GM12892 (cell line): Measurements from ENCODE around the gene C6.
"Not testable (repeated sequence)": the region's sequence is repeated elsewhere in the genome, so short reads cannot be mapped to it uniquely, and the experiment has no call there.

Experiments used
- DNase-seq: peaks from one replicate; pipeline ENCODE4 v3.0.0; 2011; ENCODE audit not compliant: insufficient read length
- FAIRE-seq: peaks from 2 replicates; lab custom pipeline; 2011; peaks lifted over from hg19 to GRCh38; lab: Jason Lieb, UNC
- POLR2A ChIP-seq: IDR thresholded peaks from 2 replicates; pipeline ENCODE4 v1.6.1; 2011; ENCODE audit warnings: low read depth, low read length, control low read depth
- POLR2AphosphoS5 ChIP-seq: IDR thresholded peaks from 2 replicates; pipeline ENCODE4 v1.6.1; 2011; ENCODE audit warnings: low read depth, low read length, control low read depth
- TAF1 ChIP-seq: IDR thresholded peaks from 2 replicates; pipeline ENCODE4 v1.6.1; 2011; ENCODE audit warnings: low read depth, mild to moderate bottlenecking, control low read depth, low read length, borderline replicate concordance

C6 gene

DNA sequence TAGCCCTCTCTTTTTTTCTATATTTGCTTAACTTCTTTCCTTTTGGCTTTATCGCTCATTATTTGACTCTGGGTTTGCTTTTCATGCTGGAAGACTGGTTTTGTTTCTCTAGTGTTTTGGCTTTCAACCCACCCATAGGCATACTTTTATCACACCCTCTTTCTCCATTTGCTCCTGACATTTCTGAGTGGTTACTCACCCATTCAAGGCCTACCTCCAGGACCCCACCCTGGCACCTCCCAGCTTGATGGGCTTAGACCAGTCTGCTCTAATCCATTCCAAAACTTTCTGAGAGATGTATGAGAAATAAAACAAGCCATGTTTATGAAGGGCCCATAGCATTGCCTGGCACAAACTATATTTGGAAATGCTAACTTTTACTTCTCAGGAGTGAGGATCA, 18.1 kb downstream of the C6 start:
- no peak for TF ChIP-seq POLR2AphosphoS5
- no peak for TF ChIP-seq TAF1
- TF ChIP-seq POLR2A = no peak
- DNase-seq = no peak
- FAIRE-seq = no peak

DNA sequence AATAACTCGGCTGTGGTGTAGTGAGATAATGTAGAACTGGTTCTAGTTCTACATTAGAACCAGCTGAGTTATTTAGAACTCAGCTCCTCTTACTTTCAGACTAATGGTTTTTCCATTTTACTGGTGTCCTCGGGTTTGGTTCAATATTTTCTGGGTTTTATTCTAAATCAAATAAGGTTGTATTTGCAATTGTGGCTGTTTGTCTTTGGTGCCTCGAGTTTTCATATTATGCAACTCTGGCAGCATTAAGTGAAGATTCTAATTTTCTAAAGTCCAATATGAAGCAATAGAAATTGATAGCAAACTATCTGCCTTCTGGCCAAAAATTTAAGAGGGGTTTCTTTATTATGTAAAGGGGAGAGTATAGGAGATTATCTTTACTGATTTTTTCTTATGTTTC, 19.0 kb downstream of the C6 start:
- no peak for FAIRE-seq
- TF ChIP-seq POLR2A (no peak), TAF1 (no peak), POLR2AphosphoS5 (no peak)
- no peak for DNase-seq

DNA sequence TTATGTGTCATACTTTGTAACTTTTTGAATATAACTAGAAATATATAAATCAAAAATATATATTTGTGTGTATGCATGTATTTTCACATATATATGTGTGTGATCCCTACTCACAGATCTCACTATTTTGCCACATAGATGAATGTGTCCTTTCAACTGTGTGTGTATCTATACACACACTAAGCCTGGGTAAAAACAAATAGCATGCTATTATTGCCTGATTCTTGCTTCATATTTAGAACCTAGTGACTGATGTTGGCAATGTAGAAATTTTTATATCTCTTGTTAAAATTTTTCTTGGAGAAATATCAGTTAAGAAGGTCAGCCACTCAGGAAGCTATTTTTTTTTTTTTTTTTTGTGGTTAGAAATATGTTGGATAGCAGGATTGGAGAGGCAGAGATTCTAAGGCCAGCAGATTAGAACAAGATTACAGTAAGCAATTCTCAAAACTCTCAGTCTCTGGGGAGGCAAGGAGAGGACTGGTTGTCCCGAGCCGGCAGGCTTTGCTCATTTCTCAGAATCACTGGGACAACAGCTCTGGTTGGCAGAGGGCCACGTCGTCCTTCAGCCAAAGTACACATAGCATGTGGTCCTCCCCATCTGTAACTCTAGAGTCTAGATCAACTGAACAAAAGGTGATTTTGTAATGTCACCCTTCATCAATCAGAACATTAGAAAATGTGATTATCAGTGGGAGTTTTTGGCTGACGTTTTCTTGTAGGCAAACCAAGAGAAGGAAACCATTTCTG, 19.7 kb downstream of the C6 start:
- FAIRE-seq (no peak), DNase-seq (no peak)
- TF ChIP-seq POLR2AphosphoS5 (no peak), POLR2A (no peak), TAF1 (no peak)

DNA sequence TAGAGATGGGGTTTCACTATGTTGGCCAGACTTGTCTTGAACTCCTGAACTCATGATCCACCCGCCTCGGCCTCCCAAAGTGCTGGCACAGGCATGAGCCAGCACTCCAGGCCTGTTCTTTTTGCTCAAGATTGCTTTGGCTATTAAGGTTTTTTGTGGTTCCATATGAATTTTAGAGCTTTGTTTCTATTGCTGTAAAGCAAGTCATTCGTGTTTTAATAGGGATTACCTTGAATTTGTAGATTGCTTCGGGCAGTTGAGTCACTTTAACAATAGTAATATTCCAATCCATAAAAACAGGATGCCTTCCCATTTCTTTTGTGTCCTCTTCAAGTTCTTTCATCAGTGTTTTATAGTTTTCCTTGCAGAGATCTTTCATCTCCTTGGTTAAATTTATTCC, 22.1 kb downstream of the C6 start:
- TF ChIP-seq TAF1 = no peak
- TF ChIP-seq POLR2AphosphoS5 = no peak
- no peak for TF ChIP-seq POLR2A
- FAIRE-seq (no peak), DNase-seq (no peak)

DNA sequence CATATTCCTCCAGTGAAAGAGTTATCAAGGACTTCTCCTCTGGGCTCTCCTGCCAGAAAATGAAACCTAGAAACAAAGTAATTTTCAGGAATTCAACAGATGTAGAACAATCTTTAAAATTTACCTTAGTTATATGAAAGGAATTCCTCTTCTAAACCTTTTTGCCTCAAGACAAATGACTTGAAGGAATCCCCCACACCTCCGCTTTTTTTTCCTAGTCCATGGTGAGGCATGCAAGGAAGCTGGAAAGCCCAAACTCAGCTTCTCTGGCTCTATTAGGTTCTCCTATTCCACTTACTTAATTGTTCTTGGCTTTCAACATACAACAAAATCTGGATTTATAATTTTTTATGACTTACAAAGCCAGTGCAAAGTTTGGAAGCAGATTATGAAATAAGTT, 27.2 kb downstream of the C6 start:
- DNase-seq (no peak), FAIRE-seq (no peak)

DNA sequence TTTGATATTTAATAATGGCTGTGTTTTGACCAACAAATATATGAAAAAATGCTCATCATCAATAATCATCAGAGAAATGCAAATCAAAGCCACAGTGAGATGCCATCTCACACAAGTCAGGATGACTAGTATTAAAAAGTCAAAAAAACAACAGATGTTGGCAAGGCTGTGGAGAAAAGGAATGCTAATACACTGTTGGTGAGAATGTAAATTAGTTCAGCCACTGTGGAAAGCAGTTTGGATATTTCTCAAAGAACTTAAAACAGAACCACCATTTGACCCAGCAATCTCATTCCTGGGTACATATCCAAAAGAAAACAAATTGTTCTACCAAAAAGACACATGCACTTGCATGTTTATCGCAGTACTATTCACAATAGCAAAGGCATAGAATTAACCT, 30.0 kb downstream of the C6 start:
- DNase-seq, FAIRE-seq: not testable (repeated sequence)

More for the DNA sequence above, 27.2 kb downstream of the C6 start:
- TF ChIP-seq TAF1 (no peak), POLR2A (no peak), POLR2AphosphoS5 (no peak)

DNA sequence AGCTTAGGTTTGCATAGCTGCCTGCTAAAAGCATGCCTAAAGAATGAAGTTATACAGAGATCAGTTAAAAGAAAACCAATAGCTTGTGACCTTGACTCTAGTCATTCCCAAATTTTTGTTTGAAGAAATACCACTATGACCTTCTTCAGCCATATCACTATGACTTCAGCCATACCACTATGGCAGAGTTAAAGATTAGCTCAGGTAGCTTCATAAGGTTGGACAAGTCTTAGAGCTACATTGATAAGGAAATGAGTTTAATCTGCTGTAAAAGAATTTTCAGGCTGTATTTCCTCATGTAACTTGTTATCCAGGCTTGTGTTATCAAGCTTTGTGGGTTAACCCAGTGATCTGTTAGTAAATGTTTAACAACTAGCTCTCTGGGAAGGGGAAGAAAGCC, 30.7 kb downstream of the C6 start:
- no peak for FAIRE-seq

DNA sequence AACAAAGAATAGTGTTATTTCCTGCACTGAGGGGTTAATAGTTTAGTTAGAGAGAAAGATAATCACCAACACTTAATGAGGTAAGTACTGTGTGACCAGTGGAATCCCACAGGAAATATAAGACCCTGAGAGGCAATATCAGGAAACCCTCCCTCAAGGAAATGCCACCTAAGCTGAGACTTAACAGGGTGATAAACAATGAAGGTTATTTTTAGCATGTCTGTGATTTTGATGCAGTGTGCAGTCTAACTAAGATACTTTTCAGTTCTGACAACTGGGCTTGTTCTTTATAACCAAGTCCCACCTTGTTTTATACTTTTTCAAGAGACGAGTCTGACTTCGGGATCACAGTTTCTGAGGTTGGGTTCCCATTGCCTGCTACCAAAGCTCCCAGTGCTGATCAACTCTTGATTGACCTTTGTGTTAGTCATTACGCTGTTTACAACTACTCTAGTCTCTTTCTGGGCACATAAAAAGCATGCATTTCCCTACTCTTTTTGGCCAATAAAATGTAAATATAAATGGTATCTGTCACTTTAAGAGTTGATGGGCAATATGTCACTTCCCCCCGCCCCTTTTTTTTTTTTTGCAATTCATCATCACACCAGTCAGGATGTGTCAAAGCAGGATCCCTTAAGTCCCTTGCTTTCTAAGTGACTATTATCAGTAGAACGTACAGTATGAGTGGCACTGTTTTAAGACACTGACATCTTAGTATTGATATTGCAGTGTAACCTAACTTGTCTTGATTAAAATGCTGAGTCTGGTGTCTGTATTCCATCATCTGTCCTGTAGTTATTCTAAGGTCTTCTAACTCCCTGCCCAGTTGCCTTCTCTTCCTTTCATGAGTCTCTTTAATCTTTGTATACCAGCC, 31.4 kb downstream of the C6 start:
- DNase-seq = no peak
- FAIRE-seq = no peak
- TF ChIP-seq POLR2AphosphoS5 = no peak
- TF ChIP-seq POLR2A = no peak
- TF ChIP-seq TAF1 = no peak

More for the DNA sequence above, 30.7 kb downstream of the C6 start:
- DNase-seq = no peak
- TF ChIP-seq POLR2A (no peak), TAF1 (no peak), POLR2AphosphoS5 (no peak)

DNA sequence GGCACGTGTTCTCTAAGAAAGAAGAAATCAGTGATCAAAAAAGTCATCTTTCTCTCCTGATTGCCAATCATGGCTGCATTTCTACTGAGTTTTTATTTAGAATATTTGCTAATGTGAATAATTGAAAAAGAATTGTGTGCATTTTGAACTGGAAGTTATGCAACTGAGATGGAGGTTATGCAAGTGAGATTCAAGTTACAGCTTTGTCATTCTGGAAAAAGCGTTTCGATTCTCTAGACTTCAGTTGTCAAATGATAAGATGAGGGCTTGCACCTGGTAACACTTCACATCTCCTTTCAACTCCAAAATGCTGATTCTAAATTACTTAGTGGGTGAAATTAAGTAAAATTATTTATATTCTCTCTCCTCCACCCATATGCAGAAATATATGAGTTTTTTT, 36.4 kb downstream of the C6 start:
- no peak for FAIRE-seq
- no peak for DNase-seq
- TF ChIP-seq TAF1 (no peak), POLR2AphosphoS5 (no peak), POLR2A (no peak)

DNA sequence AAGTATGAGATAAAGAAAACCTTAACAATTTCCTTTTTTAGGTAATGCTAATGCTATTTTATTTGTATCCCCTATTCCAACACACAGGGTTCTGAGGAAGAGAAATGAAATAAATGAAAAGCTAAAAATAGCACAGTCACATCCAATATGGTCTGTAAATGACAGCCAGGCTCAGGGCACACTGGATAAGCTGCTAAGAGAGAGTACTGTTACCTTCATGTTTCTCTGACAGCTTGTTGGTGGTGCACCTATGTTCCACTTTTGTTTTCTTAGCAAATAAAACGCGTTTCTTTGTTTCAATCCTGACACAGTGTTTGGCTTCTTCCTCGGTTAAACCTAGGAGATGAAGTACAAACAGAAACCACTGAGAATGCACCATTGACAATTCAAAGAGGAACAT, 41.3 kb downstream of the C6 start:
- DNase-seq (no peak), FAIRE-seq (no peak)
- TF ChIP-seq POLR2A = no peak
- no peak for TF ChIP-seq POLR2AphosphoS5
- TF ChIP-seq TAF1 = no peak

DNA sequence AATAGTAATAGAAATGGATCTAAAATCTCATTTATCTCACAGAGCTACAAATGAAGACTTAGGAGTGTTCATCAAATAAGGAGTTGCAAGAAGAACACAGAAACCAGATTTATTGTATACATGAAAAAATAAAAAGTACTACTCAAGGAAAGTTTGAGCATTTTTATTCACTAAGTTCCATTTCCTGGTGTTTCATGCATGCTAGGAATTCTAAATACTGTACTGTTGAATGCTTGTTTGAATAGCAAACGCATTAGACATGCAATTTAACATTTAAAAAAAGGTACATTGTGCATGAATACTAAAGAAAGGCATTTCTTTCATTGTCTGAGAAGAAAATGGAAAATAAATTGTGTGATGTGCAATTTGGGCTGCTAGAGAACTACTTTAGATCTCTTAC, 52.1 kb downstream of the C6 start:
- FAIRE-seq = no peak
- TF ChIP-seq POLR2A = no peak
- no peak for TF ChIP-seq TAF1
- TF ChIP-seq POLR2AphosphoS5 = no peak
- DNase-seq = no peak
